ENCODE data around the gene SIN3A.
"Not testable (repeated sequence)": the region's sequence is repeated elsewhere in the genome, so short reads cannot be mapped to it uniquely, and the experiment has no call there.

SIN3A gene

DNA sequence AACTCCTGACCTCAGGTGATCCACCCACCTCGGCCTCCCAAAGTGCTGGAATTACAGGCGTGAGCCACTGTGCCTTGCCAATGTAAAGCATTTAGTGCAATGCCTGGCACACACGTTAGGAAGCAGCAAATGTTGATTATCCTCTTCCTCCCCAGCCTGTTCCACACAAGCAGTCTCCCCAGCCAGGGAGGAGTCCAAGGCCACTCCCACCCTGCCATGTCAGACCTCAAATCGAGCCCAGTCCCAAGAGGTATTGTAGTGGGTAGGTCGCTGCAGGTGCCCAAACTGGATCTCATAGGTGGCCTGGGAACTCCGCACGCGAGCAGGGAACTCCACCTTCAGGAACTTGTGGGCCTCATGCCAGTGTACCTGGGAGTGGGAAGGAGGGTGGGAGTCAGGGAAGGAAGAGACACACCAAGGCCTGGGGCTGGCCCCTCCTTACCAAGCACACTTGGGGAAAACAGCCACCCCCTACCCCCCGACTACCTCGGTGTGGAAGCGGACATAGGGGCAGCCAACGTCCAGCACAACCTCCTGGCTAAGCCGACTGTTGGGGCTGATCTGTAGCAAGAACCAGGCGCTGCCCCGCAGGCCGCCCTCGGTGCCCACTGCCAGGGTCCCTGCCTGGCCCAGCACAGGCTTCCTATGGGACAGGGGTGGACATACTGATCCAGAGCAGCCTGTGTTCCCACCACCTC lies 93.4 kb downstream of the SIN3A start:
- no peak for DNase-seq (ENCODE audit: low spot score)

DNA sequence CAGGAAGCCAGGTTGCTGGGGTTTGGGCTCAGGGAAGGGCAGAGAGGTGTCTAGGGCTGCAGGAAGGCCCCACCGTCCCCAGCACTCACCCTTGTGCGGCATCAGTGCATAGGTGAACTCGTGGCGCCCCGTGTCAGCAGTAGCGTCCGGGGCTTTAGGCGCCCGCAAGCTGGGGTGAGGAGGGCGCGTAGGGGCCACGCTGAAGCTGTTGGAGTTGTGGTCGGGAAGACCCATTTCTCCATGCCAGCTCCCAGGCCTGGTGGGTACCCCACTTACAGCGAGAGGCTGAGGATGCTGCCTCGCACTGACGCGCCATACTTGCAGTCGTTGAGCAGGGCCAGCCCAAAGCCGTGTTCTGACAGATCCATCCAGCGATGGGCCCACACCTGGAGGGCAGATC lies 95.0 kb downstream of the SIN3A start:
- no peak for DNase-seq (ENCODE audit: low spot score)

DNA sequence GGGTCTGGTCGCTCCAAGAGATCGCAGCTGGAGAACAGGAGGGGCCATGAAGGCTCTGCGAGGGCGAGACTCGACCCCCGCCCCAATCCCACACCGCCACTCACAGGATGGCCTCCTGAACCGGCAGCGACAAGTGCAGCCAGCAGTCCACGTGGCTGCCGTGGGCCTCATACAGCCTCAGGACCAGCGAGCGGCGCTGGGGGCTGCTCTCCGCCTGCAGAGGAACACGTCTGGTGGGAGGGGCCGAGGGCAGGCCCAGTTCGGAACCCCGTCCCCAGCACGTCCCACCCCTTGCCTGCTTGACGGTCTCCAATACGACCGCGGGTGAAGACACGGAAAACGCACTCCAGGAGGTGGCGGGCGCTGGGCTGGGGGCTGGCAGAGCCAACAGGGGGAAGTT lies 95.5 kb downstream of the SIN3A start:
- DNase-seq (ENCODE audit: low spot score): no peak

DNA sequence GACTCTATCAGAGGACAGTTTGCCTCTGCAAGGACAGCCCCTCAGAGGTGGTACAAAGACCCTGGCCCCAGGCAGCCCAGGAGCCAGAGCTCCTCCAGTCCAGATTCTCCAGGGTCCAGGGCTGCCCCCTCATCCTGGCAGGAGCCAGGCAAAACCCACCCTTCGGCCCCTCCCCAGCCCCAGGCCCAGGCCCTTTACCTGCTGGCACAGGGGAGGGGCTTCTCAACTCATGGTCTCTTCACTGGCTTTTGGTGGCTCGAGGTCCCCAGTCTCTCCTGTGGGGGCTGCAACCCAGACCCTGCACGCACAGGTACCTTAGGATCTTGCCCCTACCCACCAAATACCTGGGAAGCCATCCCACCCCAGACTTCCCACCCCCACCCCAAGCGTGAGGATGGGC lies 96.1 kb downstream of the SIN3A start:
- DNase-seq (ENCODE audit: low spot score): no peak

DNA sequence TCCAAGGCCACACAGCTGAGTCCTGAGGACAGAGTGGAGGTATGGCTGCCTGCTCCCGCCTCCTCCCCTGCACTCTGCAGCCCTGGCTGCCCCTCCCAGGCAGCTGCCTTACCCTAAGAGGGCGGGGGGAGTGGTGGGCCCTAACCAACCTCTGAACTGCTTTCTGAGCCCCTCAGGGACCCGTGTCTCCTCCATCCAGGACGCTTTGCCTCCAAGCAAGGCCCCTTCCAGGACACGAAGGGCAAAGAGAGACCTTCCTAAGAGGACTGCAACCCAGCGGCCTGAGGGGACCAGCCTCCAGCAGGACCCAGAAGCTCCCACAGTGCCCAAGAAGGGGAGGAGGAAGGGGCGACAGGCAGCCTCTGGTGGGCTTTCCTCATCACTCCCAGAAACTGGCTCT lies 97.0 kb downstream of the SIN3A start:
- no peak for DNase-seq (ENCODE audit: low spot score)

DNA sequence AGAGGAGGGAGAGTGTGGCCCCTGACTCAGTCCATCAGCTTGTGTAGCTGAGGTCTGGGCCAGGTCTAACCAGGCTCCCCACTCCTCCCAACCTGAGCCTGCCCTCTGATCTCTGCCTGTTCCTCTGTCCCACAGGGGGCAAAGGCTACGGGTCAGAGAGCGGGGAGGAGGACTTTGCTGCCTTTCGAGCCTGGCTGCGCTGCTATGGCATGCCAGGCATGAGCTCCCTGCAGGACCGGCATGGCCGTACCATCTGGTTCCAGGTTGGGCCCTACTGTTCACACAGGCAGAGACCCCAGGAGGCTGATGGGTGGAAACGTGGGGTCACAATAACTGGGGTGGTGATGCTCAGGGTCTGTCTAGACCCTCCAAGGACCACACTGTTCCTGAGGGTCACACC lies 97.9 kb downstream of the SIN3A start:
- DNase-seq (ENCODE audit: low spot score): no peak

DNA sequence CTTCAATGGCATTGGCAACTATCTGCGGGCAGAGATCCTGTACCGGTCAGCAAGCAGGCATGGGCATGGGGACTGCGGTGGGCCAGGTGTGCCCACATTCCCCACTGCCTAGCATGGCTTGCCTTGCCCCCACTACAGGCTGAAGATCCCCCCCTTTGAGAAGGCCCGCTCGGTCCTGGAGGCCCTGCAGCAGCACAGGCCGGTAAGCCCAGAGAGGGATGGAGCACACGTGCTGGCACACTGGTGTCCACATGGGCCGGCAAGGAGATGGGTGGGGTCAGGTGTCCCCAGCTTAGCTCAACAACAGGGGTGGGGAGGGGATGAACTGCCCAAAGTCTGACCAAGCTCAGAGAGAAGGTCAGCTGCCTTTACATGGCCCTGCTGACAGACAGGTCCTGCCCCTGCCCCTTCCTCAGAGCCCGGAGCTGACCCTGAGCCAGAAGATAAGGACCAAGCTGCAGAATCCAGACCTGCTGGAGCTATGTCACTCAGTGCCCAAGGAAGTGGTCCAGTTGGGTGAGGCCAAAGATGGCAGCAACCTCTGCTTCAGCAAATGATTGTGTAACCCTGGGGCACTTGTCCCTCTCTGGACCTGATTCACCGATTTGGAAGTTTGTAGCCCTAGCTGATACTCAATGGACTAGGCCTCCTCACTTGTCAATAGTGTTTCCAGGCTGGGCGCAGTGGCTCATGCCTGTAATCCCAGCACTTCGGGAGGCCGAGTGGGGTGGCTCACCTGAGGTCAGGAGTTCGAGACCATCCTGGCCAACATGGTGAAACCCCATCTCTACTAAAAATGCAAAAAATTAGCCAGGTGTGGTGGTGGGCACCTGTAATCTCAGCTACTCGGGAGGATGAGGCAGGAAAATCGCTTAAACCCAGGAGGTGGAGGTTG lies 99.1 kb downstream of the SIN3A start:
- DNase-seq (ENCODE audit: low spot score): no peak

DNA sequence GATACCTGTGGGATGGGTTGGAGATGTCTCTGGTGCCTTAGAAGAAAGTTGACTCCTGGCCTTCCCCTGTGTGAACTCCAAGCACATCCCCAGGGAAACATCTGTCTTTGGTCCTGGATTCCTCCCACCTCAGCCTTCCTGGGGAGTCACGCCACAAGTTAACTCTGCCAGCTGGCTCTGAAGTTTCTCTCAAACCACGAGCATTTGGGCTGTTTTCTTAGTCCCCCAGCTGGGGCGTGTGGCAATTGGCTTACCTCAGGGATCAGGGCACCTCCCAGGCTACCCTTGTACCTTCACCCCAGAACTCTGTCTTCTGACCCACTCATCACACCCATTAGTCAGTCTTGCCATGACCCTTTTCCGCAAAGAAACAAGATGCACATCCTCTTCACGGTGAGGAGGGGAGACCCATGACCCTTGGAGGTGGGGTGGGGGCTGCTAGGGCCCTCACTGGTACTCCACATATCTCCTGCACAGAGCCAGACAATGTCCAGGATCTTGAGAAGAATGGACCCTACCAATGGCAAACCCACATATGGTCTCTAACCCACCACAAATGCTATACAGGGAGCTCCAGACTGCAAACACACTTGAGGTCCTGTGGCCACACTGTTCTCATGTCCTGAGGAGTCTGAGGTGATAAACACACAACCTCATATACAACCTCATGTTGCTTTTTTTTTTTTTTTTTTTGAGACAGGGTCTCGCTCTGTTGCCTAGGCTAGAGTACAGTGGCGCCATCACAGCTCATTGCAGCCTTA lies 100.7 kb downstream of the SIN3A start:
- DNase-seq (ENCODE audit: low spot score): no peak

DNA sequence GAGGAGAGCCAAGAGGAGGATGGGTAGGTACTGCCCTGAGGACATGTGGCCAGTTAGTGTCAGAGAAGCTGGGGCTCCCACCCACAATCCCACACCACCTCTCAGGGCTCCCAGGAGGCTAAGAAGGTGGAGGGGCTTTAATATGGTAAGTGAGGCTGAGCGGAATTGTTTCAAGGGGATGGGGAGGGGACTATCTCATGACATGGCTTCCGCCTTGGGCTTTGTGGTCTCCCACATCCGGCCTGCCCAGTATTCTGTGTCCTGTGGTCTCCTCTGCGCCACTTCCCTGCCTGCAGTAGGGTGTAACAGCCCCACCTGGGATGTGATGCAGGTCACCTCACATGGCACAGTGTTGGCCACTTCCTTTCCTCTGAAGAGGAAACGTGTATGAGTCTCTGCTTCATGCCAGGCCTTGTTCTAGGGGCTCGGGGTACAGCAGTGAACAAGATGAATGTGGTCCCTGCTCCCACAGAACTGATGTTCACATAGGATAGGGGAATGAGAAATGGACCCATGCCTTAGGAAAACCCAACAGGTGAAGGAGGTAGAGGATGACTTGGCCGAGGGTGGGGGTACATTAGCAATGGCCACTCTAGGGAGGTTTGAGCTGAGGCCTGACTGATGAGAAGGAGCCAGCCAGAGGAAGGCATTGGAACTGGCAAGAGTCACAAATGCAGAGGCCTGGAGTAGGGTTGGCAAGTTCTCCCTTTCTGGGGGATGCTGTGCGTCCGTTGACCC lies 101.5 kb downstream of the SIN3A start:
- no peak for DNase-seq (ENCODE audit: low spot score)

DNA sequence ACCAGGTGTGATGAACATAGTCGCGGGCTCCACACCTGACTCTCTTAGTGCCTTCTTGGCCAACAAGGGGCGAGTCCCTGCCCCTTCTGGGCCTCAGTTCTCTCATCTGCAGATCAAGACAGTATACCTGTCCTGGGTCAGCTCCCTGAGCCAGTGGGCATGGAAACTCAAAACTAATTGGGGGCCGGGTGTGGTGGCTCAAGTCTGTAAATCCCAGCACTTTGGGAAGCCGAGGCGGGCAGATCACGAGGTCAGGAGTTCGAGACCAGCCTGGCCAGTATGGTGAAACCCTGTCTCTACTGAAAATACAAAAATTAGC lies 102.2 kb downstream of the SIN3A start:
- not testable (repeated sequence) for DNase-seq (ENCODE audit: low spot score)

DNA sequence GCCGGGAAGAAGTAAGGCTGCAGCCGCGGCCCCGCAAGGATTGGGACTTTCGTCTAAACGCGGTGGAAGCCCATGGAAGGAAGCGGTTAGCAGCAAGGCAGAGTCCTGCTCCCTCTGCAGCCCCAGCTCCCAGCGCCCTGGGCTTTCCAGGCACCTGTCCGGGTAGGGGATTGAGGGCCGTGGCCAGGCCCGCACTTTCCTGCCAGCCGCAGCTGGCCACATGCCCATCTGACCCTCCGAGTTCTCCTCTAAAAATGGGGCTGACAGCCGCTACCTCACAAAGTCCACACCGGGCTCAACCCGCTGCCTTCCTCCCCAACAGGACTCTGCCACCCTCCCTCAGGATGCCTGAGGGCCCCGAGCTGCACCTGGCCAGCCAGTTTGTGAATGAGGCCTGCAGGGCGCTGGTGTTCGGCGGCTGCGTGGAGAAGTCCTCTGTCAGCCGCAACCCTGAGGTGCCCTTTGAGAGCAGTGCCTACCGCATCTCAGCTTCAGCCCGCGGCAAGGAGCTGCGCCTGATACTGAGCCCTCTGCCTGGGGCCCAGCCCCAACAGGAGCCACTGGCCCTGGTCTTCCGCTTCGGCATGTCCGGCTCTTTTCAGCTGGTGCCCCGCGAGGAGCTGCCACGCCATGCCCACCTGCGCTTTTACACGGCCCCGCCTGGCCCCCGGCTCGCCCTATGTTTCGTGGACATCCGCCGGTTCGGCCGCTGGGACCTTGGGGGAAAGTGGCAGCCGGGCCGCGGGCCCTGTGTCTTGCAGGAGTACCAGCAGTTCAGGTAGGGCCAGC lies 102.7 kb downstream of the SIN3A start:
- DNase-seq (ENCODE audit: low spot score): no peak

DNA sequence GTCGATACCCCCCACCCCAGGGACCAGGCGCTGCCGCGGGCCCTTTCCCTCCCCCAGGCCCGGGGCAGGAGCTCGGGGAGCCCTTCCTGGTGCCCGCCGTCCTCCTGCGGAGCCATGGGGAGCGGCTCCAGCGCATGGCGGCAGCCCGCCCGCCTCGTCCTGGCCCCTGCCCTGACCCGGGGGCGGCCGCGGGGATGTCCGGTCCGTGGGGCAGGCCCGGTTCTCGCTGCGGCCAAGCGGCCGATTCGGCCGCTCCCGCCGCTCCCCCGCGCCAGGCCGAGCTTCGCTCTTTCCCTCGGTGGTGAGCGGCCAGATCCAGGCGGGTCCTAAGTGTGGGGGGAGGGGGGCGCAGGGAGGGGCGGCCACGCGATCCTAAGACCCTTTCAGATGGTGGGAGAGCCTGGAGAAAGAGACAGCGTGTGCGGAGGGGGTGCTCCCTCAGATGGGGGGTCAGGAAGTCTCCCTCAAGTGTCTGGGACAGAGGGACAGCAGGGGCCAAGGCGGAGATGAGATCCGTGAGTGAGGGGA lies 103.4 kb downstream of the SIN3A start:
- DNase-seq (ENCODE audit: low spot score): no peak

DNA sequence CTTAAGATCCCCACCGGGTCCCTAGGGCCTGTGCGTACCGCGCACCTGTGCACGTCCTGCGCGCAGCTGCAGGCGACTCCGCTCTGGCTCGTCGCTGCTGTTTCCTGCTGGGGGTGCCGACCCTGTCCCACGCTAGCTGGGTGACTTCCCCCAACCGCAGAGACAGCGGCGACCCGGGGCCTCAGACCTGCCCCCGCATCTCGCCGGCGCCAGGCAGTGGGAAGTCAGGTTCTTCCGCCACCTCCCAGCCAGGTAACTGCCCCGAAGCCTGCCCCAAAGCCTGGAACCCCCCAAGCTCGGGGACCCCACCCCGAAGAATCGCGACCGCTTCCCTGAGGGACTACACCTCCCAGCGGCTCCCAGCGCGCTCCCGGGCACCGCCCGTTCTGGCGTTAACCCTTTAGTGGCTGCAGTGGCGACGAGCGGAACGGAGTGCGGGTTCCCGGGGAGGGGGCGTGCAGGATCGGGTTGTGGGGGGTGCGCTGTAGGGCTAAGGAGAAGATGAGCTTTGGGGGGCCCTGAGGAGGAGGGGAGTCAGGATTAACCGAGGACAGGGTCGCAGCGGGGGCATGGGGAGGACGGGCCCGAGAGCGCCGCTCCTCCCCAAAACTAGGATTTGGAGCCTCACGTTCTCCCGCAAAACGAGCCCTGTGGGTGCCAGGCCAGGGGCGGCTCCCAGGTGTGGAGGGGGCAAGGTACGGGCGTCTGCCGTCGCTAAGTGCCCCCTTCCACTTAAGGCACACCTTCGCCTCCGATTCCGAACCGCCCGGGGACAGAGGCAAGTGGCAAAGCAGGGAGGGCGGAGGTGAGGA lies 104.1 kb downstream of the SIN3A start:
- peak; percentile 50 for DNase-seq (ENCODE audit: low spot score)

DNA sequence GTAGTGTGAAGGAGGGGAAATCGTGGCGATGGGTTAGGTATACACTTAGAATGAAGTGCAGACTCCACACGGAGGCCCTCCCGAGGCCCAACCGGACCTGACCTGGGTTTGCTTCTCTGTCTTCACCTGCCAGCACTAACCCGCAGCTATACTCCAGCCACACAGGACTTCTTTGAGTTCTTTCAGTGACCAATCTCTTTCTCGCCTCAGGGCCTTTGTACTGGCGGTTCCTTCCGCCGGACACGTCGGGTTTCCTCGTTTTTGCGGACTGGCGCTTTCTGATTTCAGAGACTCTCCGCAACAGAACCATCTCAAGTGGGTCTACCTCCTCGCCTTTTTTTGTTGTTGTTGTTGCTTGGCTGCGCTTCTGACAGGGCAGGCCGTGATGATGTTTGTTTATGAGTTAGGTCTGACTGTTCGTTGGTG lies 104.7 kb downstream of the SIN3A start, which contains the start of gene NEIL1:
TSS of gene NEIL1 (plus strand) at position 244 of the 426 bp plus-strand sequence. CDS start 1,867 bp downstream, outside the sequence.
- DNase-seq (ENCODE audit: low spot score): no peak

DNA sequence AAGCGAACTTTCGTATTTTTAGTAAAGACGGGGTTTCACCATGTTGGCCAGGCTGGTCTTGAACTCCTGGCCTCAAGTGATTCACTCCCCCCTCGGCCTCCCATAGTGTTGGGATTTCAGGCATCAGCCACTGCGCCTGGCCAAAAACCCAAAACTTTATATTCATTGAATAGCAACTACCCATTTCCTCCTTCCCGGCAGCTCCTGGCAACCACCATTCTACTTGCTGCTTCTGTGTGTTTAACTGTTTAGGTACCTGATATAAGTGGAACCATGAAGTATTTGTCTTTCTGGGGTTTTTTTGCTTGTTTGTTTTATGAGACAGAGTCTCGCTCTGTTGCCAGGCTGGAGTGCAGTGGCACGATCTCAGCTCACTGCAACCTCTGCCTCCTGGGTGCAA lies 107.5 kb downstream of the SIN3A start:
- DNase-seq (ENCODE audit: low spot score): not testable (repeated sequence)

DNA sequence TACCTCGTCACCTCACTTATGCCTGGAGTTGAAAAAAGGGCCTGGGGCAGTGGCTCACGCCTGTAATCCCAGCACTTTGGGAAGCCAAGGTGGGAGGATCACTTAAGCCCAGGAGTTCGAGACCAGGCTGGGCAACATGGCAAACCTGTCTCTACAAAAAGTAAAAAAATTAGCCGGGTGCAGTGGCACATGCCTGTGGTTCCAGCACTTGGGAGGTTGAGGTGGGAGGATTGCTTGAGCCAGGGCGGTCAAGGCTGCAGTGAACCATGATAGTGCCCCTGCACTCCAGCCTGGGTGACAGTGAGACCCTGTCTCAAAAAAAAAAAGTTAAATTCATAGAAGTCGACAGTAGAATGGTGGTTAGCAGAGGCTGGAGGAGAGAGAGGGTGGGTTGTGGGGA lies 109.3 kb downstream of the SIN3A start:
- no peak for DNase-seq (ENCODE audit: low spot score)

DNA sequence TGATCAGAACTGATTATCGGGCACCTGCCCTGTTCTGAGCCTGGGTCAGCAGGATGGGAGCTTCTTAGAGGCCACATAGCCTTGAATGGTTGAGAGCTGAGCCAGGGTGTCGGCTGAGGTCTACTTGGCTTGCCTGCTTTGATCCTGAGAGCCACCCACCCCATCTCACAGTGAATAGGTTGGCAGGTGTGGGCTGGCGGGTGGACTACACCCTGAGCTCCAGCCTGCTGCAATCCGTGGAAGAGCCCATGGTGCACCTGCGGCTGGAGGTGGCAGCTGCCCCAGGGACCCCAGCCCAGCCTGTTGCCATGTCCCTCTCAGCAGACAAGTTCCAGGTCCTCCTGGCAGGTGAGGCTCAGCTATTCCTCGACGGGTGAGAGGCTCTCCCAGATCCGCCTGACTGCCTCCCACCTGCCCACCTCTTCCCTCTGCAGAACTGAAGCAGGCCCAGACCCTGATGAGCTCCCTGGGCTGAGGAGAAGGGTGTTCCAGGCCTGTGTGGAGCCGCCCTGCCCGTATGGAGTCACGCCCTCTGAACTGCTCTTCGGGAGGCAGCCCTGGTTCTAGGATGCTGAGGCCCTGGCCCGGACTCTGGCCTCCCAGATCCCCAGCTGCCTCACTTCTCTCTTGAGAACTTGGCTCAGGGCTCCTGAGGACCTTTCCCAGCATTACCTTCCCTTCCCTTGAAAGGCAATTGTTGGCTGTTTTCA lies 111.8 kb downstream of the SIN3A start:
- no peak for DNase-seq (ENCODE audit: low spot score)

DNA sequence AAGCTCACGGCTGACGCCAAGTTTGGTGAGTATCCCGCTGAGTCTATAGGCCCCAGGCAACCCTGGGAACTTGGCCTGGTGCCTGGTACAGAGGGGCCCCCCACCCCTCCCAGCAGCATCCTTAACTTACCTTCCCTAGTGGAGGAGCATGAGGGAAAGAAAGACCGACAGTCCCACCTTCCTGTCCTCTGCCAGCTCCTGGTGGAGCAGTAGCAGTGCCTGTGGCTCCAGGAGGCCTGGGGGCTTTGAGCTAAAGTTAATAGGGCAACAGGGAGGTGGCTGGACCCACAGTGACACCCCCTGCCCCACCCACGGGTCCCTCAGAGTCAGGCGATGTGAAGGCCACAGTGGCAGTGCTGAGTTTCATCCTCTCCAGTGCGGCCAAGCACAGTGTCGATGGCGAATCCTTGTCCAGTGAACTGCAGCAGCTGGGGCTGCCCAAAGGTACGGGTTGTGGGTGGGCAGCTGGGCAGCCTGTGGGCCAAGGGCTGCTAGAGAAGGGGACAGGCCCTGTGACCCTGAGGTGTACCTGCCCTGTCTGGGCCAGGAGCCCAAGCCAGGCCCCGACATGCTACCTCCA lies 112.7 kb downstream of the SIN3A start:
- DNase-seq (ENCODE audit: low spot score): no peak
